Fibroblast of pulmonary artery (primary cell): Measurements from ENCODE around the gene ABCC2.

Source experiments
- DNase-seq: peaks from one replicate; pipeline ENCODE4 v3.0.0-alpha.2; 2010; ENCODE audit warnings: low read depth
- H3K4me3 ChIP-seq: replicated peaks from 2 replicates; pipeline ENCODE4 v1.5.1; 2011; ENCODE audit warnings: low read depth, mild to moderate bottlenecking, control low read depth, low read length, moderate library complexity
- CTCF ChIP-seq: IDR thresholded peaks from 2 replicates; pipeline ENCODE4 v1.5.1; 2011; ENCODE audit warnings: mild to moderate bottlenecking, control low read depth, low read length, inconsistent platforms; ENCODE audit errors: missing control alignments

ABCC2 gene

GRCh38 chr10:99843310-99843709 is 60.9 kb downstream of the ABCC2 start:
- TF ChIP-seq CTCF, result no peak
- no peak for DNase-seq
- no peak overlapping the region for H3K4me3 ChIP-seq

DNA sequence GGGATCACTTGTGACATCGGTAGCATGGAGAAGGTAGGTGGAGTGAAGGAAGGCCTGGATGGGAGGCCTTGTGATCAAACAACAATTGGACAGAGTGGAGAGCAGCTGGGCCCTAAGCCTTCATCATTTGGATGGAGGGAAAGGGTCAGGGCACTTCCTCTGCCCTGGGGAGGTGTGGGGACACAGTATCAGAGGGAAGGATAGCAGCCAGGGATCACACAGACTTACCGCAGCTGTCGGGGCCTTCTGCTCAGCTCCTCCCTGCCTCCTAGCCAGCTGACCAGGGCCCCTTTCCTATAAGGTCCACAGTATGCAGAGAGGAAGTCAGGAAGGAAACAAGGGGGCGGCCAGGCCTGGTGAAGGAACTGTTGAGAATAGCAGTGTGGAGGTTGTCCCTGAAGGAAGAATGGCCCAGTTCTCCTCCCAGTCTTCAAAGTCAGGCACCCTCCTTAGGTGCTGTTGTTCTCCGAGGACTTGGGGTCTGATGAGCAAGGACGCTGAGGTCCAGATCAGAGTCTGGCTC is 62.1 kb downstream of the ABCC2 start:
- TF ChIP-seq CTCF, result no peak
- DNase-seq, result no peak

GRCh38 chr10:99845837-99846382 is 63.5 kb downstream of the ABCC2 start:
- TF ChIP-seq CTCF, result peak; percentile 95
- peak overlapping the region; percentile 30 for H3K4me3 ChIP-seq
- peak; percentile 98 for DNase-seq

More for the DNA sequence above, 62.1 kb downstream of the ABCC2 start:
- H3K4me3 ChIP-seq, result no peak overlapping the region

DNA sequence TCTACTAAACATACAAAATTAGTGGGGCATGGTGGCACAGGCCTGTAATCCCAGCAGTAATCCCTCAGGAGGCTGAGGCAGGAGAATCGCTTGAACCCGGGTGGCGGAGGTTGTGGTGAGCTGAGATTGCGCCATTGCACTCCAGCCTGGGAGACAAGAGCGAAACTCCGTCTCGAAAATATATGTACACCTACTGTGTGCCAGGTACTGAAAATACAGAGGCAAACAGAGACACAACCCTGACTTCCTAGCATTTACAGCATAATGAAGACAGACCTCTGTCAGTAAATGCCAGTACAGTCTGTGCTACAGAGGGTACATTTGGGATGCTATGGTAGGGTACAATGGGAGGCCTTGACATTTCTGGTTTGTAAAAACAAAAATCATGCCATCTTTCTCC is 66.6 kb downstream of the ABCC2 start:
- TF ChIP-seq CTCF, result no peak
- H3K4me3 ChIP-seq, result no peak overlapping the region
- no peak for DNase-seq

- TF ChIP-seq CTCF, result no peak
- DNase-seq, result no peak
- no peak overlapping the region for H3K4me3 ChIP-seq
These were observed 67.1 kb downstream of the ABCC2 start for GRCh38 chr10:99849536-99849935.

DNA sequence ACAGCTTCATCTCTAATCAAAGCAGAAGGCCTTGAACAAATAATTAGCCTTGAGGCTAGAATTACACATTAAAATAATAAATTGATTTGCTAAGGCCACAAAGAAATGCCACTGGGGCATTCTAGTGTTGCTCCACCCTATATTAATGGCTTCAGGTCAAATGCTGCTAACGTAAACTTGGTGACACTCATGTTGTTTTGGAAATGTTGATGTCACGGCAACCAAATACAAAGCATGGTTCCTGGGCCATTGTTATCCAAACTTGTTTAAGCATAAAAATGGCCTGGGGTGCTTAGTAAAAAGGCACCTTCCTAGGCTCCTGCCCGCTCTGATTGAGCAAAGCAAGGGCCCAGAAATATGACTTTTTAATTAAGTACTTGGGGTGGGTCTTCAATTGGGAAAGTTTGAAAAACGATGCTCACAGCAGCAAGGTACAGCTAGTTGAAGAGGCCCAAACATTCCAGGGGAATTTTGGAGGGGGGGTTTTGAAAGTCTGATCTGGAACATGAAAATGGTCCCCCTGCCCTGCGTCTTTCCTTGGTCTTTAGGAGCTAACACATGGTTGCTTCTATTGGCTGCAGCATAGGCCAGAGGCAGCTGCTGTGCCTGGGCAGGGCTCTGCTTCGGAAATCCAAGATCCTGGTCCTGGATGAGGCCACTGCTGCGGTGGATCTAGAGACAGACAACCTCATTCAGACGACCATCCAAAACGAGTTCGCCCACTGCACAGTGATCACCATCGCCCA is 67.8 kb downstream of the ABCC2 start:
- no peak for TF ChIP-seq CTCF
- H3K4me3 ChIP-seq, result no peak overlapping the region
- DNase-seq, result no peak

- no peak for DNase-seq
- no peak overlapping the region for H3K4me3 ChIP-seq
- TF ChIP-seq CTCF, result no peak
These were observed 68.4 kb downstream of the ABCC2 start for GRCh38 chr10:99850767-99851340.
